HEK293 (cell line): ENCODE results near the gene TMEM170B.

ENCODE experiments used
- CTCF ChIA-PET: fragments of 350-600 bp; formaldehyde crosslinking; extraction: SDS; loops from one replicate; lab custom pipeline; 2021; ENCODE audit warnings: antibody characterized with exemption; lab: Yijun Ruan, JAX
- POLR2A ChIA-PET: fragments of 300-600 bp; formaldehyde crosslinking; extraction: SDS; loops from one replicate; lab custom pipeline; 2020; ENCODE audit warnings: antibody characterized with exemption, inconsistent platforms; lab: Yijun Ruan, JAX
- H3K27ac ChIP-seq: fragments of 200-500 bp; sonication (Bioruptor generic); 2 replicates; pipeline ENCODE4 v1.5.1; 2014; ENCODE audit warnings: low read depth, low read length, control low read depth, inconsistent platforms; ENCODE audit errors: extremely low read depth
- H3K36me3 ChIP-seq, 2 experiments: fragments of 200-500 bp in 1 of 2; sonication (Bioruptor generic) in 1 of 2; 1 replicate in 1 of 2; 2 replicates in 1 of 2; pipeline ENCODE4 v1.5.1; 2014 to 2017; ENCODE audit warnings: inconsistent platforms in 2 of 2, low read length in 2 of 2; ENCODE audit not compliant: control insufficient read depth in 2 of 2, insufficient read depth in 1 of 2
- H3K4me1 ChIP-seq: fragments of 200-500 bp; sonication (Bioruptor generic); 2 replicates; pipeline ENCODE4 v1.5.1; 2014; ENCODE audit warnings: mild to moderate bottlenecking, low read length, inconsistent platforms; ENCODE audit not compliant: control insufficient read depth, insufficient read depth
- H3K4me3 ChIP-seq: 2 replicates; pipeline ENCODE4 v1.5.1; 2011; ENCODE audit warnings: low read depth, mild to moderate bottlenecking, control low read depth, low read length, moderate library complexity
- H3K9me3 ChIP-seq: fragments of 200-500 bp; sonication (Bioruptor generic); 2 replicates; pipeline ENCODE4 v1.5.1; 2014; ENCODE audit warnings: low read depth, low read length, inconsistent platforms; ENCODE audit not compliant: control insufficient read depth, insufficient read depth
- KLF9 ChIP-seq: fragments of 450-650 bp; formaldehyde crosslinking; IDR thresholded peaks from 2 replicates; pipeline ENCODE4 v1.5.1; 2016; ENCODE audit warnings: missing biosample characterization, missing genetic modification characterization, low read depth
- PRDM2 ChIP-seq: fragments of 450-650 bp; formaldehyde crosslinking; IDR thresholded peaks from 2 replicates; pipeline ENCODE4 v1.5.1; 2016; ENCODE audit warnings: missing biosample characterization, missing genetic modification characterization, borderline replicate concordance
- ZNF112 ChIP-seq: fragments of 450-650 bp; formaldehyde crosslinking; IDR thresholded peaks from 2 replicates; pipeline ENCODE4 v1.5.0; 2017; ENCODE audit warnings: missing biosample characterization, missing genetic modification characterization
- ZNF223 ChIP-seq: fragments of 450-650 bp; formaldehyde crosslinking; IDR thresholded peaks from 2 replicates; pipeline ENCODE4 v1.5.1; 2016; ENCODE audit warnings: missing biosample characterization, missing genetic modification characterization
- ZNF274 ChIP-seq, 2 experiments: fragments of 200-500 bp in 1 of 2; fragments of 450-650 bp in 1 of 2; sonication (Bioruptor generic) in 1 of 2; formaldehyde crosslinking in 1 of 2; IDR thresholded peaks; 2 replicates each; pipeline versions ENCODE4 v1.5.1 to v1.6.1; 2014 to 2016; ENCODE audit warnings: borderline replicate concordance in 1 of 2, inconsistent platforms in 1 of 2, low read length in 1 of 2, missing biosample characterization in 1 of 2, missing genetic modification characterization in 1 of 2
- ZNF292 ChIP-seq: fragments of 450-650 bp; formaldehyde crosslinking; IDR thresholded peaks from 2 replicates; pipeline ENCODE4 v1.5.1; 2016; ENCODE audit warnings: low read depth, missing biosample characterization, missing genetic modification characterization, borderline replicate concordance
- ZNF302 ChIP-seq: fragments of 450-650 bp; formaldehyde crosslinking; IDR thresholded peaks from 2 replicates; pipeline ENCODE4 v1.5.1; 2016; ENCODE audit warnings: missing biosample characterization, missing genetic modification characterization, low read depth
- ZNF362 ChIP-seq: fragments of 450-650 bp; formaldehyde crosslinking; IDR thresholded peaks from 2 replicates; pipeline ENCODE4 v1.5.1; 2016; ENCODE audit warnings: missing biosample characterization, missing genetic modification characterization
- ZNF449 ChIP-seq: fragments of 450-650 bp; formaldehyde crosslinking; IDR thresholded peaks from 2 replicates; pipeline ENCODE4 v1.5.1; 2017; ENCODE audit warnings: missing biosample characterization, mild to moderate bottlenecking, missing genetic modification characterization, moderate library complexity
- ZNF514 ChIP-seq: fragments of 450-650 bp; formaldehyde crosslinking; IDR thresholded peaks from 2 replicates; pipeline ENCODE4 v1.5.1; 2016; ENCODE audit warnings: missing biosample characterization, missing genetic modification characterization
- ZSCAN18 ChIP-seq: fragments of 450-650 bp; formaldehyde crosslinking; IDR thresholded peaks from 2 replicates; pipeline ENCODE4 v1.5.1; 2016; ENCODE audit warnings: missing biosample characterization, missing genetic modification characterization
- TF ChIP-seq, protein P1 (sequence below): fragments of 450-650 bp; formaldehyde crosslinking; IDR thresholded peaks from 2 replicates; pipeline ENCODE4 v1.5.1; 2017; ENCODE audit warnings: missing biosample characterization, missing genetic modification characterization

Gene TMEM170B

GRCh38 chr6:11605507-11605905 is 68.0 kb downstream of the TMEM170B start:
- Histone ChIP-seq H3K9me3 (no peaks in the 10 kb centered on the region), H3K4me3 (no peak overlapping the region), H3K36me3 (no peaks in the 10 kb centered on the region)
- TF ChIP-seq, protein P1, sequence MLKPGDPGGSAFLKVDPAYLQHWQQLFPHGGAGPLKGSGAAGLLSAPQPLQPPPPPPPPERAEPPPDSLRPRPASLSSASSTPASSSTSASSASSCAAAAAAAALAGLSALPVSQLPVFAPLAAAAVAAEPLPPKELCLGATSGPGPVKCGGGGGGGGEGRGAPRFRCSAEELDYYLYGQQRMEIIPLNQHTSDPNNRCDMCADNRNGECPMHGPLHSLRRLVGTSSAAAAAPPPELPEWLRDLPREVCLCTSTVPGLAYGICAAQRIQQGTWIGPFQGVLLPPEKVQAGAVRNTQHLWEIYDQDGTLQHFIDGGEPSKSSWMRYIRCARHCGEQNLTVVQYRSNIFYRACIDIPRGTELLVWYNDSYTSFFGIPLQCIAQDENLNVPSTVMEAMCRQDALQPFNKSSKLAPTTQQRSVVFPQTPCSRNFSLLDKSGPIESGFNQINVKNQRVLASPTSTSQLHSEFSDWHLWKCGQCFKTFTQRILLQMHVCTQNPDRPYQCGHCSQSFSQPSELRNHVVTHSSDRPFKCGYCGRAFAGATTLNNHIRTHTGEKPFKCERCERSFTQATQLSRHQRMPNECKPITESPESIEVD (tag by site-specific recombination): no peak
- TF ChIP-seq ZNF223 (tag by site-specific recombination) (no peak), ZNF292 (tag by site-specific recombination) (no peak), ZNF302 (tag by site-specific recombination) (no peak), ZSCAN18 (tag by site-specific recombination) (no peak), KLF9 (tag by site-specific recombination) (no peak), ZNF274 (IDR thresholded peaks at IDR 0.05; ENCODE audit: low read length) (no peak), ZNF274 (tag by site-specific recombination; IDR thresholded peaks at IDR 0.05; ENCODE audit: borderline replicate concordance) (no peak)
- TF ChIP-seq, all 188 proteins: peak for 0
- ChIA-PET POLR2A (no interaction called here), CTCF (interaction anchor here (0.6 to 0.9 kb wide), 3 partner anchors 10 to 27 kb away, joined by 3 to 5 read pairs (median 4); no protein-coding TSS in a partner anchor)
- no peak overlapping the region for H3K27ac ChIP-seq
- H3K4me1 ChIP-seq: no peaks in the 10 kb centered on the region

DNA sequence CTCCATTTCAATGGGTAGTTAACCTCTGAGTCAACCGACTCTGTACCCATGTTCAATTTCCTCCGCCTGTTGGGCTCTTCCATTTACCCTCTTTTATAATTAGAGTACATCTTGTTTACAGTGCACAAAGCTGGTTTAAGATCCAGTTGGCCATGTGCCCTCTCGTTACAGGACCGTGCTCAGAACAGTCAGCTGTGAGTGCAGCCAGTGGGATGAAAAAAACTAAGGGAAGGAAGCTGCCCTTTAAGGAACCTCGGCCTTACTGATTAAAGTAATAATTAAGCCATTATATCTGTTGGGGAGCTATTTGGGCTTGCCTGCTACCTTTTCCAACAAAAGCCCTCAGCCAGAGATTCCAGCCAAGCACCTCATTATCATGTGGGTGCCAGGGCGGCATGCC is 68.8 kb downstream of the TMEM170B start:
- Histone ChIP-seq H3K27ac (no peak overlapping the region), H3K9me3 (no peaks in the 10 kb centered on the region), H3K36me3 (no peaks in the 10 kb centered on the region), H3K4me3 (no peak overlapping the region), H3K4me1 (no peaks in the 10 kb centered on the region)
- CTCF ChIA-PET: interaction anchor here (1.4 kb wide), 1 partner anchor 10 kb away, joined by 6 read pairs; no protein-coding TSS in a partner anchor
- TF ChIP-seq PRDM2 (tag by site-specific recombination) (no peak), ZNF449 (tag by site-specific recombination) (peak; percentile 56; the same call in 1 of the 2 replicates), ZNF362 (tag by site-specific recombination) (no peak), ZNF112 (tag by site-specific recombination) (no peak), ZNF514 (no peak)
- POLR2A ChIA-PET: no interaction called here
